ENCODE measurements around the gene OBP2A.
"Not testable (repeated sequence)": the region's sequence is repeated elsewhere in the genome, so short reads cannot be mapped to it uniquely, and the experiment has no call there.

The OBP2A gene

DNA sequence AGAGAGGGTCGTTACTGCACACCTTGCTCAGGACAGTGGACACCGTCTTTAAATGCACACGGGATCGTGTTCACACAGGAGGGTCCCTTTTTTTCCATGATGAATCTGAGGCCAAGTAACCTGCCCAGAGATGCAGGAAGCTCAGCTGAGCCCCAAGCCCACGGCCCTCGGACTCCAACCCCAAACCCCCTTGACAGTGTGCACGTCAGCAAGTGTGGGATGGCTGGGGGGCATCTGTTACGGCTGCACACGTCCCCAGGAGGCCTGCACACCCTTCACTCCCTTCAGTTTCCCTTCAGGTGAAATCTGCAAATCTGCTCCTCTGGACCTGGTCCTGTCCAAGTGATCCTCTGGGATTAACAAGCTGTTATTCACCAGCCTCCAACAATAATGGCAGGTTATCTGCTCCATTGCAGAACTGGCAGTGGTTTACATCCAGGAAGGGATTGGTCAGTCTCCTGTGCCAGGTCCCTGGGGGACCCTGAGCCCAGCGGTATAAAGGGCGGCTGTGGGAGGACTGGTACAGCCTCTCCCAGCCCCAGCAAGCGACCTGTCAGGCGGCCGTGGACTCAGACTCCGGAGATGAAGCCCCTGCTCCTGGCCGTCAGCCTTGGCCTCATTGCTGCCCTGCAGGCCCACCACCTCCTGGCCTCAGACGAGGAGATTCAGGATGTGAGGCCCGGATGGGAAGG is 24.9 kb upstream of the OBP2A start, which contains the start of gene LCN1:
TSS of gene LCN1 (plus strand) at position 525 of the 692 bp plus-strand sequence. CDS start at position 583, 58 bp downstream.
- Mint-ChIP-seq H3K36me3 (no peaks in the 10 kb centered on the region), H3K4me3 (no peak within 1 kb of the TSS), H3K4me1 (ENCODE audit: low read depth) (no peaks in the 10 kb centered on the region), H3K27ac (no peak within 1 kb of the TSS), H3K27me3 (no peaks in the 10 kb centered on the region), H3K9me3 (ENCODE audit: low read depth) (no peaks in the 10 kb centered on the region)

DNA sequence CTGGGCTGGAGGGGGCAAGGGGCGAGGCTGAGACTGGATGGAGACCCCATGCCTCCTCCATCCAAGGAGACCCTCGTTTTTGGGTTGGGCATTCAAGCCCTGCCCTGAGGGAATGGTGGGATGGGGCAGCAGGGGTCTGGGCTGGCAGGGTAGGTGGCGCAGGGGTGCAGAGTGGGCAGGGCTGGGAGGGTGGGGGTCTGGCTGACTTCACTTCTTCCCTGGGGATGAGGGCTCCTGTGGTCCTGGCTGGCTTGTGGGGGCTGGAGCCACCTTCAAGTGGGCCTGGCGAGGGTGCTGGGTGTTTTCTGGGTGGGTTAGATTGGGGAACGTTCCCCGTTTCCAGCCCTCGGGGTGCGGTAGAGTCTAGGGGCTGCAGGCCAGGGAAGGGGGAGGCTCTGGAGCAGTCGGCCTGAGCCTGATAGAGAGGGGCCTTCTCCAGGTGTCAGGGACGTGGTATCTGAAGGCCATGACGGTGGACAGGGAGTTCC is 24.3 kb upstream of the OBP2A start:
- Mint-ChIP-seq H3K27me3 (no peaks in the 10 kb centered on the region), H3K27ac (no peak overlapping the region), H3K9me3 (ENCODE audit: low read depth) (no peaks in the 10 kb centered on the region), H3K4me3 (no peak overlapping the region), H3K4me1 (ENCODE audit: low read depth) (no peaks in the 10 kb centered on the region), H3K36me3 (no peaks in the 10 kb centered on the region)

GRCh38 chr9:135522137-135522877 is 23.6 kb upstream of the OBP2A start:
- no peaks in the 10 kb centered on the region for H3K4me1 Mint-ChIP-seq (ENCODE audit: low read depth)
- H3K36me3 Mint-ChIP-seq: no peaks in the 10 kb centered on the region
- no peak overlapping the region for H3K4me3 Mint-ChIP-seq
- no peaks in the 10 kb centered on the region for H3K9me3 Mint-ChIP-seq (ENCODE audit: low read depth)
- no peaks in the 10 kb centered on the region for H3K27me3 Mint-ChIP-seq
- H3K27ac Mint-ChIP-seq: no peak overlapping the region

DNA sequence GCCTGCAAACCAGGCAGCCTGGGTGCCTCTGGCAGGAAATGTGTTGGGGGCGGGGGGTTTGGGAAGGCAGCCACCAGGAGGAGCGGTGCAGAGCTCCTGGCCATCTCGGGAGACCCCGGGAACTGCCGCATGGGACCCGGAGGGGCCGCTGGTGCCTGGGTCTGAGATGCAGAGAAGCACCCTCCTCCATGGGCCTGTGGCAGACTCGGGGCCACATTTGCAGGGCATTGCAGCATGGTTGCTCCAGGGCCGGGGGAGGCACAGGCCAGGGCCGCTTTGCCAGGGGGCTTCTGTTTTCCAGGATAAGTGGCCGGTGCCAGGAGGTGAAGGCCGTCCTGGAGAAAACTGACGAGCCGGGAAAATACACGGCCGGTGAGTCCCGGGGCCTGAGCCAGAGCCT is 23.0 kb upstream of the OBP2A start:
- Mint-ChIP-seq H3K4me1 (ENCODE audit: low read depth) (no peaks in the 10 kb centered on the region), H3K9me3 (ENCODE audit: low read depth) (no peaks in the 10 kb centered on the region), H3K4me3 (no peak overlapping the region), H3K27ac (no peak overlapping the region), H3K27me3 (no peaks in the 10 kb centered on the region), H3K36me3 (no peaks in the 10 kb centered on the region)

DNA sequence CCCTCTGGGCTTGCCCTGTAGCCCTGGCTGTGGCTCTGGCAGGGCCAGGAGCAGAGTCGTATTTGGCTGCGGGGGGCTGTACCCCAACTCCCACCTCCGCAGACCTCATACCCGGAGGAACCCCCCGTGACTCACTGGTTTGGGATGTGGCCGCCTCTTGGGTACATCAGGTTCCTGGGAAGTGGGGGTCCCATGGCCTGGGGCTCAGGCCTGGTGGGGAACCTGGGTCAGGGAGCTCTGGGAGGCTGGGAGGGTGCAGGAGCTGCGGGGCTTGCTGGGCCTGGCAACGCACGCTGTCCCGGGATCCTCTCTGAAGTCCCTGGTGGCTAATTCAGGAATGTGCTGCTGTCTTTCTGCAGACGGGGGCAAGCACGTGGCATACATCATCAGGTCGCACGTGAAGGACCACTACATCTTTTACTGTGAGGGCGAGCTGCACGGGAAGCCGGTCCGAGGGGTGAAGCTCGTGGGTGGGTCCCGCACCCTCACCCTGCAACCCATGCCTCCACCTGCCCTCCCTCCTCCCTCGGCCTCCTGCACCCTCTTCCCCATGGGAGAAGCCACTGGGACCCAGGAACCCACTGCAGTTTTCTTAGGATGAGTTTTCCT is 22.3 kb upstream of the OBP2A start:
- Mint-ChIP-seq H3K27me3 (no peaks in the 10 kb centered on the region), H3K36me3 (no peaks in the 10 kb centered on the region), H3K27ac (no peak overlapping the region), H3K4me1 (ENCODE audit: low read depth) (no peaks in the 10 kb centered on the region), H3K4me3 (no peak overlapping the region), H3K9me3 (ENCODE audit: low read depth) (no peaks in the 10 kb centered on the region)

GRCh38 chr9:135524130-135524861 is 21.6 kb upstream of the OBP2A start:
- Mint-ChIP-seq H3K27me3 (no peaks in the 10 kb centered on the region), H3K27ac (no peak overlapping the region), H3K9me3 (ENCODE audit: low read depth) (no peaks in the 10 kb centered on the region), H3K36me3 (no peaks in the 10 kb centered on the region), H3K4me1 (ENCODE audit: low read depth) (no peaks in the 10 kb centered on the region), H3K4me3 (no peak overlapping the region)

GRCh38 chr9:135525241-135526088 is 20.5 kb upstream of the OBP2A start:
- Mint-ChIP-seq H3K9me3 (ENCODE audit: low read depth) (no peaks in the 10 kb centered on the region), H3K36me3 (no peaks in the 10 kb centered on the region), H3K27me3 (no peaks in the 10 kb centered on the region), H3K4me1 (ENCODE audit: low read depth) (no peaks in the 10 kb centered on the region), H3K27ac (no peak overlapping the region), H3K4me3 (no peak overlapping the region)

DNA sequence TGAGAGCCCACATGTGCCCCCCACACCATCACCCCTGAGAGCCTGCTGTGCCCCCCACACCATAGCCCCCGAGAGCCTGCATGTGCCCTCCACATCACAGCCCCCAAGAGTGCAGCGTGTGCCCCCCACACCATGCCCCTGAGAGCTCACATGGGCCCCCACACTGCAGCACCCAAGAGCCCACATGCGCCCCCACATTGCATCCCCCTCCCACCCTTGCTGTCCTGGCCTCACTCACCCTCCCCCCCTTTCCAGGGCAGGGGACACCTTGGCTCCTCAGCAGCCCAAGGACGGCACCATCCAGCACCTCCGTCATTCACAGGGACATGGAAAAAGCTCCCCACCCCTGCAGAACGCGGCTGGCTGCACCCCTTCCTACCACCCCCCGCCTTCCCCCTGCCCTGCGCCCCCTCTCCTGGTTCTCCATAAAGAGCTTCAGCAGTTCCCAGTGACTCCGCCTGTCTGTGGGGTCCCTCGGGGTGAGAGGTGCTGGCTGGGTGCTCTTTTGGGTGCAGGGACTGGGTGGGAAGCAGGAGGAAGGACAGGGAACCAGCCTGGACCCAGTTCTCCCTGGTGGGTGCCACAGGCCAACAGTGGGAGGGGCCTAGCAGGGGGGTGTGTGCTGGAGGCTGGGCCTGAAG is 19.7 kb upstream of the OBP2A start:
- Mint-ChIP-seq H3K4me1 (ENCODE audit: low read depth) (no peaks in the 10 kb centered on the region), H3K27me3 (peaks cover 4% of the 10 kb centered on the region), H3K9me3 (ENCODE audit: low read depth) (no peaks in the 10 kb centered on the region), H3K36me3 (no peaks in the 10 kb centered on the region), H3K27ac (no peak overlapping the region), H3K4me3 (no peak overlapping the region)

- H3K4me3 Mint-ChIP-seq: no peak overlapping the region
- H3K36me3 Mint-ChIP-seq: no peaks in the 10 kb centered on the region
- no peaks in the 10 kb centered on the region for H3K4me1 Mint-ChIP-seq (ENCODE audit: low read depth)
- H3K9me3 Mint-ChIP-seq (ENCODE audit: low read depth): no peaks in the 10 kb centered on the region
- H3K27ac Mint-ChIP-seq: no peak overlapping the region
- H3K27me3 Mint-ChIP-seq: peaks cover 10% of the 10 kb centered on the region
Measured at GRCh38 chr9:135526730-135527571, 19.0 kb upstream of the OBP2A start.

DNA sequence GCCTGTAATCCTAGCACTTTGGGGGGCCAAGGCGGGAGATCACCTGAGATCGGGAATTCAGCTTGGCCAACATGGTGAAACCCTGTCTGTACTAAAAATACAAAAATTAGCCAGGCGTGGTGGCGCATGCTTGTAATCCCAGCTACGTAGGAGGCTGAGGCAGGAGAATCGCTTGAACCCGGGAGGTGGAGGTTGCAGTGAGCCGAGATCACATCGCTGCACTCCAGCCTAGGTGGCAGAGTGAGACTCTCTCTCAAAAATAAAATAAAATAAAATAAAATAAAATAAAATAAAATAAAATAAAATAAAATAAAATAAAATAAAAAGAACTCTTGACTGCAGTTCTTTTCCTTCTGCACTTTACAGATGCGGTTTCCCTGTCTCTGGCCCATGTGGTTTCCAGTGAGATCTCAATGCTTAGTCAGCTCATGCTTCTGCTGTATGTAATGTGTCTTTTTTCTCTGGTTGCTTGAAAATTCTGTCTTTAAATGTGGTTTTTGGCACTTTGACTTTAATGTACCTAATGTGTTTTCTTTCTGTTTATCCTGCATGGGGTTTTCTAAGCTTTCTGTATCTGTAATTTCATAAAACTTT is 17.0 kb upstream of the OBP2A start:
- not testable (repeated sequence) for H3K27ac Mint-ChIP-seq; H3K36me3 Mint-ChIP-seq; H3K4me1 Mint-ChIP-seq (ENCODE audit: low read depth); H3K9me3 Mint-ChIP-seq (ENCODE audit: low read depth); H3K4me3 Mint-ChIP-seq
- H3K27me3 Mint-ChIP-seq: peaks cover 11% of the 10 kb centered on the region

GRCh38 chr9:135530146-135530545 is 15.8 kb upstream of the OBP2A start:
- peaks cover 16% of the 10 kb centered on the region for H3K27me3 Mint-ChIP-seq
- no peaks in the 10 kb centered on the region for H3K36me3 Mint-ChIP-seq
- no peak overlapping the region for H3K4me3 Mint-ChIP-seq
- no peaks in the 10 kb centered on the region for H3K9me3 Mint-ChIP-seq (ENCODE audit: low read depth)
- H3K27ac Mint-ChIP-seq: no peak overlapping the region
- no peaks in the 10 kb centered on the region for H3K4me1 Mint-ChIP-seq (ENCODE audit: low read depth)

GRCh38 chr9:135531096-135531495 is 14.8 kb upstream of the OBP2A start:
- no peaks in the 10 kb centered on the region for H3K9me3 Mint-ChIP-seq (ENCODE audit: low read depth)
- H3K4me1 Mint-ChIP-seq (ENCODE audit: low read depth): no peaks in the 10 kb centered on the region
- H3K27me3 Mint-ChIP-seq: peaks cover 16% of the 10 kb centered on the region
- no peak overlapping the region for H3K4me3 Mint-ChIP-seq
- no peaks in the 10 kb centered on the region for H3K36me3 Mint-ChIP-seq
- H3K27ac Mint-ChIP-seq: no peak overlapping the region

GRCh38 chr9:135533113-135533512 is 12.8 kb upstream of the OBP2A start:
- H3K36me3 Mint-ChIP-seq: no peaks in the 10 kb centered on the region
- H3K9me3 Mint-ChIP-seq (ENCODE audit: low read depth): no peaks in the 10 kb centered on the region
- no peak overlapping the region for H3K27ac Mint-ChIP-seq
- peaks cover 24% of the 10 kb centered on the region for H3K27me3 Mint-ChIP-seq
- H3K4me1 Mint-ChIP-seq (ENCODE audit: low read depth): no peaks in the 10 kb centered on the region
- no peak overlapping the region for H3K4me3 Mint-ChIP-seq
